Hepatocyte (in vitro differentiated cells): Measurements from ENCODE around the gene OR8D1.

ENCODE experiments used
- CTCF ChIP-seq: fragments of 200-600 bp; sonication (generic); IDR thresholded peaks from 2 replicates; pipeline ENCODE4 v1.5.1; 2016; ENCODE audit warnings: antibody characterized with exemption, mild to moderate bottlenecking; ENCODE audit not compliant: poor library complexity
- EZH2 ChIP-seq: fragments of 200-600 bp; sonication (generic); IDR thresholded peaks from 2 replicates; pipeline ENCODE4 v1.6.1; 2016; ENCODE audit warnings: antibody characterized with exemption, mild to moderate bottlenecking, borderline replicate concordance
- EZH2phosphoT487 ChIP-seq: fragments of 200-600 bp; sonication (generic); IDR thresholded peaks from one replicate; pipeline ENCODE4 v1.6.1; 2018; ENCODE audit warnings: antibody characterized with exemption, mild to moderate bottlenecking, low read depth, moderate library complexity; ENCODE audit not compliant: unreplicated experiment, severe bottlenecking

GRCh38 chr11:124310721-124311120 lies 3.0 kb downstream of the OR8D1 start:
- no peak for TF ChIP-seq CTCF
- TF ChIP-seq EZH2, result no peak
- TF ChIP-seq EZH2phosphoT487, result no peak
